Calu3 (cell line): ENCODE results near the gene TBK1. TPM values are rescaled to one million over a fixed set of nuclear protein-coding genes. Genes with fewer than 3 reads are reported as not detected.

Experiments used
- BruUV-seq: library from RNA; stranded (reverse); fragments of 400-500 nt; replicated peaks from 2 replicates; lab custom pipeline; 2021; lab: Mats Ljungman, UMichigan
- CTCF ChIA-PET: fragments of 300-600 bp; sonication (Branson Sonifier 250); formaldehyde crosslinking; loops from one replicate; lab custom pipeline; 2022; ENCODE audit warnings: antibody characterized with exemption; lab: Charles Lee
- DNase-seq: peaks from one replicate; pipeline ENCODE4 v3.0.0; 2022
- H3K27ac Mint-ChIP-seq: one replicate; pipeline ENCODE4 v1.8.0; 2022; ENCODE audit warnings: mixed read lengths; ENCODE audit not compliant: unreplicated experiment
- H3K27me3 Mint-ChIP-seq: one replicate; pipeline ENCODE4 v1.8.0; 2022; ENCODE audit warnings: mixed read lengths; ENCODE audit not compliant: unreplicated experiment
- H3K36me3 Mint-ChIP-seq: one replicate; pipeline ENCODE4 v1.8.0; 2022; ENCODE audit warnings: mild to moderate bottlenecking, moderate library complexity, mixed read lengths; ENCODE audit not compliant: insufficient read depth, unreplicated experiment
- H3K4me1 Mint-ChIP-seq: one replicate; pipeline ENCODE4 v1.8.0; 2022; ENCODE audit warnings: mild to moderate bottlenecking, low read depth, mixed read lengths; ENCODE audit not compliant: unreplicated experiment
- H3K4me3 Mint-ChIP-seq: one replicate; pipeline ENCODE4 v1.8.0; 2022; ENCODE audit warnings: mild to moderate bottlenecking, low read depth, moderate library complexity, mixed read lengths; ENCODE audit not compliant: unreplicated experiment
- H3K9me3 Mint-ChIP-seq: one replicate; pipeline ENCODE4 v1.8.0; 2022; ENCODE audit warnings: low read depth, mixed read lengths; ENCODE audit not compliant: unreplicated experiment
- CTCF ChIP-seq: fragments of 200-600 bp; IDR thresholded peaks from one replicate; pipeline ENCODE4 v1.8.0; 2022; ENCODE audit warnings: antibody characterized with exemption; ENCODE audit not compliant: unreplicated experiment
- intact Hi-C: fragments of 100-400 bp; cut with micrococcal nuclease; formaldehyde crosslinking; loops from one replicate; pipeline ENCODE4 v1.10.0; 2022; ENCODE audit not compliant: unreplicated experiment
- total RNA-seq: library from RNA; stranded (reverse); gene quantifications from 2 replicates; pipeline ENCODE4 v1.2.3, GENCODE V29; 2022

TBK1 gene
- total RNA-seq, 1 experiment from 2014 or later, result 40.4 TPM

GRCh38 chr12:64440100-64440499 is 11.8 kb upstream of the TBK1 start:
- H3K36me3 Mint-ChIP-seq, result peaks cover 88% of the 10 kb centered on the region
- H3K27me3 Mint-ChIP-seq, result no peaks in the 10 kb centered on the region
- no TSS peak for BruUV-seq
- CTCF ChIA-PET, result interaction anchor here (0.6 kb wide), 1 partner anchor 10 kb away, joined by 3 read pairs; no protein-coding TSS in a partner anchor
- no peak for DNase-seq
- H3K9me3 Mint-ChIP-seq, result no peaks in the 10 kb centered on the region
- no peak overlapping the region for H3K4me3 Mint-ChIP-seq
- no peak overlapping the region for H3K27ac Mint-ChIP-seq
- peaks cover 18% of the 10 kb centered on the region for H3K4me1 Mint-ChIP-seq
- no peak for TF ChIP-seq CTCF
- intact Hi-C loops, result no loop called here

- Mint-ChIP-seq H3K4me1 (peaks cover 5% of the 10 kb centered on the region), H3K27ac (no peak overlapping the region), H3K4me3 (no peak overlapping the region), H3K27me3 (no peaks in the 10 kb centered on the region), H3K9me3 (no peaks in the 10 kb centered on the region), H3K36me3 (peaks cover 83% of the 10 kb centered on the region)
- CTCF ChIA-PET, result no interaction called here
- intact Hi-C loops, result no loop called here
- no peak for DNase-seq
- BruUV-seq, result no TSS peak
- TF ChIP-seq CTCF, result no peak
Observed at GRCh38 chr12:64445490-64445889, 6.4 kb upstream of the TBK1 start.

GRCh38 chr12:64446295-64446694 is 5.6 kb upstream of the TBK1 start:
- no peak overlapping the region for H3K4me3 Mint-ChIP-seq
- DNase-seq, result no peak
- no peaks in the 10 kb centered on the region for H3K27me3 Mint-ChIP-seq
- no TSS peak for BruUV-seq
- H3K9me3 Mint-ChIP-seq, result no peaks in the 10 kb centered on the region
- peaks cover 13% of the 10 kb centered on the region for H3K4me1 Mint-ChIP-seq
- no peak for TF ChIP-seq CTCF
- intact Hi-C loops, result no loop called here
- peaks cover 85% of the 10 kb centered on the region for H3K36me3 Mint-ChIP-seq
- CTCF ChIA-PET, result no interaction called here
- H3K27ac Mint-ChIP-seq, result no peak overlapping the region

GRCh38 chr12:64450057-64450640 is 1.8 kb upstream of the TBK1 start:
- TF ChIP-seq CTCF, result no peak
- Mint-ChIP-seq H3K36me3 (peaks cover 75% of the 10 kb centered on the region), H3K27ac (peak overlapping the region; percentile 86), H3K27me3 (no peaks in the 10 kb centered on the region), H3K4me3 (peak overlapping the region; percentile 93), H3K4me1 (peaks cover 28% of the 10 kb centered on the region), H3K9me3 (no peaks in the 10 kb centered on the region)
- BruUV-seq, result no TSS peak
- CTCF ChIA-PET, result interaction anchor here (0.6 kb wide), 1 partner anchor 10 kb away, joined by 3 read pairs; no protein-coding TSS in a partner anchor
- intact Hi-C loops, result no loop called here
- DNase-seq, result no peak
